IgD-negative memory B cell (primary cell): ENCODE measurements around the gene MYO5C. TPM values are rescaled to one million over a fixed set of nuclear protein-coding genes. Genes with fewer than 3 reads are reported as not detected.

Source experiments
- H3K27ac Mint-ChIP-seq, 3 donors: one replicate each; pipeline ENCODE4 v1.8.0; 2020 to 2022; ENCODE audit warnings: mild to moderate bottlenecking in 3 of 3, mixed read lengths in 3 of 3, moderate library complexity in 1 of 3
- H3K27me3 Mint-ChIP-seq: one replicate; pipeline ENCODE4 v1.8.0; 2021; ENCODE audit warnings: mixed read lengths
- H3K36me3 Mint-ChIP-seq: one replicate; pipeline ENCODE4 v1.8.0; 2020; ENCODE audit warnings: mild to moderate bottlenecking, mixed read lengths
- H3K4me1 Mint-ChIP-seq, 3 donors: one replicate each; pipeline ENCODE4 v1.8.0; 2020 to 2022; ENCODE audit warnings: mixed read lengths in 3 of 3, mild to moderate bottlenecking in 1 of 3
- H3K4me3 Mint-ChIP-seq, 4 donors: one replicate each; pipeline ENCODE4 v1.8.0; 2020 to 2022; ENCODE audit warnings: mild to moderate bottlenecking in 4 of 4, mixed read lengths in 4 of 4, moderate library complexity in 3 of 4
- H3K9me3 Mint-ChIP-seq, 3 donors: one replicate each; pipeline ENCODE4 v1.8.0; 2020 to 2021; ENCODE audit warnings: mixed read lengths in 3 of 3, mild to moderate bottlenecking in 1 of 3
- polyA plus RNA-seq: library from polyadenylated mRNA; unstranded; fragments of 300-500 nt; fragmentation: Illumina TruSeq; gene quantifications from one replicate; pipeline ENCODE4 v1.2.3, GENCODE V29; 2021

Gene MYO5C
- polyA plus RNA-seq, 1 donor from 2014 or later = 0.88 TPM

DNA sequence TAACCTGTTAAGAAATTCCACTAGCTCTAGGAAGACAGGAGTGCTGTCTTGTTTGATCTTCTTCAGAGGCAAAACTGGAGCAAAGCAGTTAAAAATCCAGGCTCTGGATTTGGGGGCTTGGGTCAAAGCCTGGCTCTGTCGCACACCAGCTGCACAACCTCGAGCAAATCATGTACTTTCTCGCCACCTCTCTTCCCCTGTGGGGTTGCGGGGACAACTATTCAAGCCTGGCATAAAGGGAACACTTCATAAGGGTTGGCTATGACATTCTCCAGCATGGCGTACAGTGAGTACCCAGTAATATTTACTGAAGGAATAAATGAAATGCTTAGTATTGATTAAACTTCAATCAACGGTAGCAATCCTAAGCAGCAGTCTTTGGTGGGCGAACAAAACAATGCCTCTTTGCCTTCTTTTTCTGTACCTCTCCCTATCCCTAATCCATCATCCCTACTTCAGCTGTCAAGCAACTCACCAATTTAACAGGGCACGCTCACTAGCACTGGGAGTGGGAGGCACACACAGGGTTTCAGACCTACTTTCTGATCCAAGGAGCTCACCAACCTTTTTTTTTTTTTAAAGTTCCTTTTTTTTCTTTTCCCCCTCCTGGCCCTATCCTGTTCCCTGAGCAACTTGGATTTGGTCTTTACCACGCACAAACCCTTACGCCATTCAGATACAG lies 137.4 kb downstream of the MYO5C start:
- H3K4me1 Mint-ChIP-seq = peaks cover 4 to 9% (median 6%) of the 10 kb centered on the region in 3 donors
- H3K36me3 Mint-ChIP-seq = peaks cover 5% of the 10 kb centered on the region
- H3K4me3 Mint-ChIP-seq = peak overlapping the region in 1 of 4 donors; percentile 51
- no peaks in the 10 kb centered on the region for H3K9me3 Mint-ChIP-seq
- peak overlapping the region in 2 of 3 donors; percentile 12 to 31 for H3K27ac Mint-ChIP-seq
- H3K27me3 Mint-ChIP-seq = no peaks in the 10 kb centered on the region

DNA sequence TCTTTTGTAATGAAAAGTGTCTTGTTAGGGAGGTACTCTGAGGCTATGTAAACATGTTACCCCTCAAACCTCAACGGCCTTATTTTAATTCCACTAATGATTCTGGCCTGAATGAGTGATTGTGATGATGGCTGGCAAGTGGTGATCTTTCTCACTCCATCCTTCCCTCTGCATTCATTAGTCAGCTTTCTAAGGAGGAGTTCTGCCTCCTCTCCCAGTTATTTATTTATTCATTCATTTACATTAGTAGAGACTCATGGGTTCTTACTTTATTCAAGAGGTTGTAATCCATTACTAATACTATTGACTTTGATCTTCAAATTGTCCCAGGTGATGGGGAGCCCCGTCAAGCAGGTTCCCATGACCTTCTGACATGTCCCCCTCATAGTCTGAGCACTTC lies 139.7 kb downstream of the MYO5C start:
- Mint-ChIP-seq H3K36me3 (peaks cover 4% of the 10 kb centered on the region), H3K9me3 (no peaks in the 10 kb centered on the region), H3K4me3 (no peak overlapping the region), H3K27ac (peak overlapping the region in 1 of 3 donors; percentile 0), H3K27me3 (no peaks in the 10 kb centered on the region), H3K4me1 (peaks cover 4 to 9% (median 7%) of the 10 kb centered on the region in 3 donors)

DNA sequence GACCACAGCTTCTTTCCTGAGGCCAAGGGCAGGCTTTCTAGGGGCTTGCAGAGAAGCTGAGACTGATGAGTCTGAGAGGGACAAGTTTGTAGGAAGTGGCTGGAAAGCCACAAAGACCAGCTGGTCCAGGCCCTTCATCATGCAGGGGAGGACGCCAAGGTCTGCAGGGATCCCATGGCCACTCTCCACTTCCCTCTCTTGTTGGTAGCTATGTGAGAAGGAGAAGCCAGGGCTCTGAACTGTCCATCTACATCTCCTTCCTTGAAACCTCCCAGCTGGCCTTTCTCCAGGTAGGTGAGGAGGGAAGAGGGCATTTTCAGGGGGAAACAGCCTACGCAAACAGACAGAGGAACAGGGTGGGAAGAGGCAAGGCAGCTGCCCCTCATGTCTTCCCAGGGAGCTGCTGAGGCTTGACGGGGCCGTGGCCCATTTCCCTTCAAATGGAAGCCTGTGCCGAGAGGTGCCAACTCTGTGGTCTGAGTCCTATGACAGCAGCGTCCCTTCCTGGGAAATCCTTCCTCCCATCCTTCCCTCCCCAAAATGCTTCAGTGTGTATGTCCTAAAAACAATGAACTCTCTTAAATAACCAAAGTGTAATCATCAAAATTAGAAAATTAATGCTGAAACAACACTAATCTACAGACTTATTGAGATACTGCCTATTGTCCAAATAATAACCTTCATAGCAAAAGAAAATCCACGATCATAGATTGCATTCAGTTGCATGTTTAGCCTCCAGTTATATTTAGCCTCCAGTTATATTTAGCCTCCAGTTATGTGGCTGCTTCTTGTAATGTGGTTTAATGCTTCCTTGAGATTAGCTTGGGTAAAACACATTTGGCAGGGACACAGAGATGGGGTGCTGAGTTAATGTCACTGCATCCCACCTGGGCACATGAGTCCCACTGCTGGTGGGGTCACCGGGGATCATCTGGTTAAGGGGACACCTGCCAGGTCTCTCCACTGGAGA lies 140.4 kb downstream of the MYO5C start:
- H3K27me3 Mint-ChIP-seq = no peaks in the 10 kb centered on the region
- no peak overlapping the region for H3K4me3 Mint-ChIP-seq
- peaks cover 2% of the 10 kb centered on the region for H3K36me3 Mint-ChIP-seq
- peak overlapping the region in 1 of 3 donors; percentile 0 for H3K27ac Mint-ChIP-seq
- peaks cover 4 to 9% (median 7%) of the 10 kb centered on the region in 3 donors for H3K4me1 Mint-ChIP-seq
- H3K9me3 Mint-ChIP-seq = no peaks in the 10 kb centered on the region

DNA sequence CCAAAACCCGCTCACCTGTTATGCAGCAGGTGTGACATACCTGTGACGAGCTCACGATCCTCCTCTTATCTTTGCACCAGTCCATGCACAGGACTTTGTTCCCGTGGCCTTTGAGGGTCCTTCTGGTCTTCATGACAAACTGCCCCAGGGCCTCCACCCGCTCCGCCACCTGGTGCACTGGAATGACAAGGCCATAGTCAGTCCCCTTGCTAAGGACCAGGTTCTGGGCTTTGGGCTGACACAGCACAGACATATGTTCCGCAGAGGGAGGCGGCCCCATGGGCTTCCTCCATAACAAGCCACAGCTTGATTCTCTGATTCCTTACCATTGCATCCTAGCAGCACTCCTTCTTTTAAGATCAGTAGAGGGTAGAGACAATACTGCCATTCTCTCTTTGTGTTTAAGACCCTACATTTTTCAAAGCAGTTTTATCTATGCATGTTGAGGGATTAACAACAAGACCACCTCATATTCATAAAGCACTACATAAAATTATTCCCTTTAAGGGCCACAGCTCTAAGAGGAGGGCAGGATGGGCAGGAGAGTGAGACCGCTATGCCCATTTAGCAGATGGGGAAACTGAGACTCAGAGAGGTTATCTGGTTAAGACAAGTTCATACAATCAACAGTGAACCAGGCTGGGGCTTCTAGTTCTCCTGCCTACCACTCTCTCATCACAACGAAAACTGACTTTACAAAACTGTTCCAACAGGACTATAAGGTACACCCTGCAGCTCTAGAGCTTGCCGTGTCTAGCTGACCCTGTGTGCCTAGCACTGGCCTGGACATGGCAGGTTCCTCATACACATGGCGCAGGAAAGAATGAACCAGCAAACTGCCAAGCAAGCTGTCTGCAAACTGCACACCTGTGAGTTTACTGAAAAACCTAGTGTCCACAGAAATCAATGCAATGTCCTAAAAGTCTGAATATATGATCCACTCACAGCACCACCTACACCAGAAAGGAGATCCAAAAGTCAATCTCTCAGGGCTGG lies 141.4 kb downstream of the MYO5C start:
- Mint-ChIP-seq H3K27ac (no peak overlapping the region), H3K9me3 (no peaks in the 10 kb centered on the region), H3K4me1 (peaks cover 4 to 9% (median 7%) of the 10 kb centered on the region in 3 donors), H3K27me3 (no peaks in the 10 kb centered on the region), H3K36me3 (peaks cover 4% of the 10 kb centered on the region), H3K4me3 (peak overlapping the region in 1 of 4 donors; percentile 21)

DNA sequence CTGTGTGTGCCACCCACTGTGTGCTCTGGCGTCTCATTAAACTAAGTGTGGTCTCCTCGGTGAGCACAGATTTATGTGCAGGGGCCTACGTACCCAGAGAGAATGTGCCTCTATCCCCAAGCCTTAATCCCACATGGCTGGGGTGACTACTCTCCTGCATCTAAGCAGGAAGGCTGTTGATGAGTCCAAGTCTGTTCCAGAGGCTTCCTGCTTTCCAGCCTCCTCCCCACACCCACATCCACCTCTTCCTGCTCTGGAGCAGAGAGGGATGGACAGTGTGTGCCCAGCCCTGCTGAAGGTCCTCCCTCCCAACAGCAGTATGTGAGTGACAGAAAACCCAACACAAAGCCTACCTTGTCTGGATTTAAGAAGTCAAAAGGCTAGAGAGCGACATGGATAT lies 144.3 kb downstream of the MYO5C start:
- Mint-ChIP-seq H3K27me3 (no peaks in the 10 kb centered on the region), H3K27ac (peak overlapping the region in 1 of 3 donors; percentile 83), H3K36me3 (peaks cover 12% of the 10 kb centered on the region)

DNA sequence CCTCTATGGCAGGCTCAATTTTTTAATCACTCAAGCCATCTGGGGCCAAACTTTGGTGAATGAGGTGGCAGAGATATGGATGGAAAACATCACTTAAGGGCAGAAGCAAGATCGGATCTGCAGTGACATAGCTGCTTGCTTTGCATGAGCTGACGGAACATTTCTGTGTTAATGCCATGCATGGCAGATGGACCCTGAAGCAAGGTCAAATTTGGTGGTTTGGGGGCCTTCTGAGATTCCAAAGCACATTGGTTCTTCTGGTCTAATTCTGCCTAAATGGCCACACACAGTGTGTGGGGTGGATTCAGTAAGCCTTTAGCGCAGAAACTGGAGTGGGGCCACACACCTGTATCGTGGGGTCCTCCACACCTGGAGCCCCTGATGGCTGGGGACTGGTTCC lies 144.7 kb downstream of the MYO5C start:
- Mint-ChIP-seq H3K27ac (peak overlapping the region in 1 of 3 donors; percentile 10), H3K36me3 (peaks cover 12% of the 10 kb centered on the region), H3K9me3 (no peaks in the 10 kb centered on the region), H3K27me3 (no peaks in the 10 kb centered on the region), H3K4me1 (peaks cover 0 to 4% (median under 1%) of the 10 kb centered on the region in 3 donors), H3K4me3 (no peak overlapping the region)

More for the DNA sequence above, 144.3 kb downstream of the MYO5C start:
- H3K9me3 Mint-ChIP-seq = no peaks in the 10 kb centered on the region
- H3K4me3 Mint-ChIP-seq = no peak overlapping the region
- H3K4me1 Mint-ChIP-seq = peaks cover 0 to 7% (median 5%) of the 10 kb centered on the region in 3 donors

DNA sequence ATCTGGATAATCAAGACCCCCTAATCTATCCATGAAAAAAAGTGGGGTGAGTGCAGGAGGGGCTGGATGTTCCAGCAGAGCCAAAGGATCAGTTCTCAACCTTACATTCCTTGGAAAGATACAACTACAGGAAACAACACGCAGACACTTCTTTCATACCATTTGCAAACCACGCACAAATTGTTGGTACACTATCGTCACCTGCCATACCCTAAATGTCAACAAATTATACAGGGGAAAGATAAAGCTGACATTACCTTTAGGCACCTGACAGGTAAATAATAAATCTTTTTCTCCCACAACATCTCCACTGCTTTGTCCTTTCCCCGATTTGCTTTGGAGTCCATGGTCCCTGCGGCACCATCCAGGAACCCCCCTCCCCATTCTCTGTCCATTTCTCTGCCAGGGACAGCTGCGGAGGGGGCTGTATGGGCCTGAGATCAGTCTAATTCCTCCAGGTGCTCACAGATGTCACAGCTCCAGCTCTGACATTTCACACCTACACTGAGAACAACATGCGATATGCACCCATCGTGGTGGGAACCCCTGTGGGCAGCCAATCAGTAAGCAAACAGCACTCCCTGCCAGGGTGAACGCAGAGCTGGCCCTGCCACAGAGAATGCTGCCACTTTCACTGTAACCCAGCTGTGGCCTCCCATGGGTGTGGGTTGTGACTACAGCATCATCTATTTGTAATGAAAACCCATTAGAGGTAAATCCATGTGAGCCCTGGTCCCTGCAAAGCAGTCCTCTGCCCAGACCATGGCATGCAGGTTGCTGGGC lies 145.4 kb downstream of the MYO5C start:
- H3K27me3 Mint-ChIP-seq = no peaks in the 10 kb centered on the region
- H3K27ac Mint-ChIP-seq = peak overlapping the region in 1 of 3 donors; percentile 10
- H3K4me3 Mint-ChIP-seq = no peak overlapping the region
- H3K36me3 Mint-ChIP-seq = peaks cover 14% of the 10 kb centered on the region
- H3K9me3 Mint-ChIP-seq = no peaks in the 10 kb centered on the region
- peaks cover 0 to 2% (median 0%) of the 10 kb centered on the region in 3 donors for H3K4me1 Mint-ChIP-seq

DNA sequence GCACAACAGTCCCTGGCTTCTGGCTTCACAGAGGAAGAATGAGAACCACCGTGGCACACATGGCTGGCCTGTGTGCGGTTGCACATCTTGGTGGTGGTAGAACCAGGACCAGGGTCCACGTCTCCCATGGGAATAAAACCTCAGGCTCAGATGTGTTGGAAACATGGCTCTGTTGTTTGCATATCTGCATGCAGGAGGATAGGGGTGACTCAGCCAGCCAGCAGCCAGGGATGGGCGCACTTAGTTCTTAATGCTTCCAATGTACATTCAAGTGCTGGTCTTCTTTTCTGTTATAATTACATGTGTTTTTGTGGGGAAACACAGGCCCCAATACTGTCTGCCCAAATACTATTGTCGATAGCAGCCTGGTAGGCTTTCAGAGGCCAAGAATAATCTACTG lies 147.2 kb downstream of the MYO5C start:
- H3K27me3 Mint-ChIP-seq = no peaks in the 10 kb centered on the region
- no peaks in the 10 kb centered on the region for H3K9me3 Mint-ChIP-seq
- H3K4me1 Mint-ChIP-seq = peaks cover 0 to 1% (median 0%) of the 10 kb centered on the region in 3 donors
- peaks cover 18% of the 10 kb centered on the region for H3K36me3 Mint-ChIP-seq
- H3K4me3 Mint-ChIP-seq = no peak overlapping the region
- H3K27ac Mint-ChIP-seq = no peak overlapping the region

DNA sequence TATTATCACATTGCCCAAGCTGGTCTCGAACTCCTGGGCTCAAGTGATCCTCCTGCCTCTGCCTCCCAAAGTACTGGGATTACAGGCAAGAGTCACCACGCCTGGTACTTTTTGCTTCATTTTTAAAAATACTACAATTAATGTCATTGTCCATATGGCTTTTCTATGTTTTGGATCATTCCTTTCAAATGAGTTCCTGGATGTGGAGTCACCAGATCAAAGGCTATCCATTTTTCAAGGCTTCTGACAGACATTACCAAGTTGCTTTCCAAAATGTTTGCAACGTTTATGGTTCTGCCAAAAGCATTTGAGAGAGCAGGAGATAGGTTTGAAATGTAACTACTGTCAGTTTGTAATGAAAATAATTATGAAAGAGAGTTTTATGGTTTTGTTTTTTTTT lies 148.8 kb downstream of the MYO5C start:
- Mint-ChIP-seq H3K9me3 (no peaks in the 10 kb centered on the region), H3K36me3 (peaks cover 18% of the 10 kb centered on the region), H3K4me1 (peaks cover 0 to 1% (median 0%) of the 10 kb centered on the region in 3 donors), H3K27ac (no peak overlapping the region), H3K27me3 (no peaks in the 10 kb centered on the region), H3K4me3 (no peak overlapping the region)

DNA sequence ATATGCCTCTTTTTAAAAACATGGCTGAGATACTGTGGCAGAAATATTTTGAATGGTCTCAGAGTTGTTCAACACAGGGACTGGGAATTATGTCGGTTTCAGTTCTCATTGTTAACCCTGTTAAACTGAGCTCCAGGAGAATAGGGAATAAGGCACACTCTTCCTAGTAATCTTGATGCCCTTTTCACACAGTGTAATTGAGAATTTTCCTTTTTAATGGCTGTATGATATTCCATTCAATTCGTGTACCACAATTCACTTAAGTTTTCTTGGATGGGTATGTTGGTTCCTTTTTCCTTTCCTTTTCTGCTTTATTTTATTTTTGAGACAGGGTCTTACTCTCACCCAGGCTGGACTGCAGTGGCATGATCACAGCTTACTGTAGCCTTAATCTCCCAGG lies 149.3 kb downstream of the MYO5C start:
- peaks cover 18% of the 10 kb centered on the region for H3K36me3 Mint-ChIP-seq
- no peak overlapping the region for H3K27ac Mint-ChIP-seq
- peaks cover 0 to 1% (median 0%) of the 10 kb centered on the region in 3 donors for H3K4me1 Mint-ChIP-seq
- no peaks in the 10 kb centered on the region for H3K27me3 Mint-ChIP-seq
- no peaks in the 10 kb centered on the region for H3K9me3 Mint-ChIP-seq
- no peak overlapping the region for H3K4me3 Mint-ChIP-seq

DNA sequence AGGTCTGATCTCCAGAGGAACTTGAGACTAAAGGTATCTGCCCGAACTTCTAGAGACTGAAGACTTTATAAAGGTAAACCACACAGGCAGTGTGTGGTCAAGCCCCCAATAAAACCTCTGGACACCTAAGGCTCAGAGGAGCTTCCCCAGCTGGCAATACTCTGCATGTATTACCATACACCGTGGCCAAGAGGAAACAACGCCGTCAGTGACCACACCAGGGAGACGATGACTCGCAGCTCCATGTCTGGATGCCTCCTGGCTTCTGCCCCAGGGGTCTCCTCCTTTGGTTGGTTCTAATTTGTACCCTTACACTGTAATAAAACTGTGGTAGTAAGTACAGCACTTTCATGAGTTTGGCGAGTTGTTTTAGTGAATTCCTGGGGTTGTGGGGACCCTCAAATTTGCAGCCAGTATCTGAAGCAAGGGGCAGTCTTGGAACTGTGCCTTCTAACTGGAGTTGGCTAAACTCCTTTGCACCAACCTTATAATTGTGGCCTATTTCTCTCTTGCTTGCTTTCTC lies 150.9 kb downstream of the MYO5C start:
- H3K4me1 Mint-ChIP-seq = peaks cover 0 to 3% (median 2%) of the 10 kb centered on the region in 3 donors
- H3K27me3 Mint-ChIP-seq = no peaks in the 10 kb centered on the region
- no peaks in the 10 kb centered on the region for H3K9me3 Mint-ChIP-seq
- no peak overlapping the region for H3K4me3 Mint-ChIP-seq
- H3K36me3 Mint-ChIP-seq = peaks cover 22% of the 10 kb centered on the region
- H3K27ac Mint-ChIP-seq = peak overlapping the region in 1 of 3 donors; percentile 31

DNA sequence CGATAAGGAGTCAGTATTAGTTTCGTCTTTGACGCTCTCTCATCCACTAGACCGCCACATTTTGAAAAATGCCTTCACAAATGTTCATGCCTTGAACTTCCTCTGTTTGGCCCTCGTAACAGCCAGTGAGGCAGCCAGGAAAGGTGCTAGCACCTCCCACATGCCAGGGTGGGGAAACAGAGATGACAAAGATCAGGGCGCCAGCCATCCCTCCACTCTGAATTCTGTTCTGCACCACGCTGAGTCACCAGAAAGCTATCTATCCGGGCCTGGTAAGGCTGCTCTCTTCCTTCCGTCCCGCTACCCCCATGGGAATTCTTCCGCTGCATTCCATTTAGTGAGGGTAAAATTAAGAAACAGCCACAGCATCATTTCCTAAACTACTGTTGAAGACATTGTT lies 151.7 kb downstream of the MYO5C start:
- peaks cover 21% of the 10 kb centered on the region for H3K36me3 Mint-ChIP-seq
- H3K27ac Mint-ChIP-seq = no peak overlapping the region

More for the DNA sequence above, 151.7 kb downstream of the MYO5C start:
- Mint-ChIP-seq H3K27me3 (no peaks in the 10 kb centered on the region), H3K9me3 (no peaks in the 10 kb centered on the region), H3K4me3 (no peak overlapping the region), H3K4me1 (peaks cover 0 to 4% (median 2%) of the 10 kb centered on the region in 3 donors)
